PC-3 (cell line): ENCODE results near the gene FBN3.

ENCODE experiments used
- CTCF ChIP-seq: fragments of 300-600 bp; sonication (generic); conservative IDR thresholded peaks from 2 replicates; pipeline ENCODE4 v1.5.1; 2017; ENCODE audit warnings: antibody characterized with exemption, low read depth, mild to moderate bottlenecking, low read length
- EZH2 ChIP-seq: fragments of 300-600 bp; sonication (generic); IDR thresholded peaks from one replicate; pipeline ENCODE4 v1.6.1; 2017; ENCODE audit warnings: antibody characterized with exemption, mild to moderate bottlenecking, low read length; ENCODE audit not compliant: unreplicated experiment

GRCh38 chr19:8057545-8058270 is 91.7 kb downstream of the FBN3 start:
- TF ChIP-seq CTCF (no peak), EZH2 (no peak)
